NCI-H69 (cell line): ENCODE measurements around the gene PHOX2A.
"Not testable (repeated sequence)": the region's sequence is repeated elsewhere in the genome, so short reads cannot be mapped to it uniquely, and the experiment has no call there.

Experiments used
- DNase-seq: peaks from one replicate; lab custom pipeline; 2025; lab: John Stamatoyannopoulos, UW

Gene PHOX2A

DNA sequence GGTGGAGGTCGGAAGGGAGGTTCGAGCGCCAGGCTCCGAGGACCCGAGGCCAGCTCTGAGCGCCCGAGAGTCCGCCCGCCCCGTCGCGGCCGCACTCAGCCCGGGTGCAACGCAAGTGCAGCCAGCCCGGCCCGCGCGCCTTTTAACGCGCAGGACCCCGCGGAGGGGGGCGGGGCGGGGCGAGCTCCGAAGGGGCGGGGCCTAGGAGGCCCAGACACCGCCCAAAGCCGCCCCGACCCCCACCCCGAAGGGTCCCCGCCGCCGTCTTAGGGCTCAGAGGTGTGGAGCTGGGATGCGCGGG, at the start of gene PHOX2A:
TSS of gene PHOX2A (minus strand) at position 117 of the 301 bp plus-strand sequence. CDS start 172 bp downstream, outside the sequence.
- DNase-seq, result no peak

DNA sequence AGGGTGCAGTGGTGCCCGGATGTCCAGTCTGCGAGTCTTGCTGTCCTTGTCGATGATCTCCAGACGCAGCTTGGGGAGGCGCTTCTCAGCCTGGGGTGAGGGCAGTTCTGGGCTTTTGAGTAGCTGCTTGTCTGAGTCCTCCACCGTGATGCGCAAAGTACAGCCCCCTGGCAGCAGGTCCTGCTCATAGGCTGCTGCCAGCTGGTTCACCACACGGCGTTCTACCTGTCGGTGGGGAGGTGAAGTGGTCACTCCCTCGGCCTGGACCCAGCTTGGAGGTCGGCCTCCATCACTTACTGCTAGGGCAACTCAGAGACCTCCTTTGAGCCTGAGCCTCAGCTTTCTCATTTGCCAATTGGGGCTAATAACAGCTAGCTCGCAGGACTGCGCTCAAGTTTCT, 49.4 kb upstream of the PHOX2A start:
- no peak for DNase-seq

DNA sequence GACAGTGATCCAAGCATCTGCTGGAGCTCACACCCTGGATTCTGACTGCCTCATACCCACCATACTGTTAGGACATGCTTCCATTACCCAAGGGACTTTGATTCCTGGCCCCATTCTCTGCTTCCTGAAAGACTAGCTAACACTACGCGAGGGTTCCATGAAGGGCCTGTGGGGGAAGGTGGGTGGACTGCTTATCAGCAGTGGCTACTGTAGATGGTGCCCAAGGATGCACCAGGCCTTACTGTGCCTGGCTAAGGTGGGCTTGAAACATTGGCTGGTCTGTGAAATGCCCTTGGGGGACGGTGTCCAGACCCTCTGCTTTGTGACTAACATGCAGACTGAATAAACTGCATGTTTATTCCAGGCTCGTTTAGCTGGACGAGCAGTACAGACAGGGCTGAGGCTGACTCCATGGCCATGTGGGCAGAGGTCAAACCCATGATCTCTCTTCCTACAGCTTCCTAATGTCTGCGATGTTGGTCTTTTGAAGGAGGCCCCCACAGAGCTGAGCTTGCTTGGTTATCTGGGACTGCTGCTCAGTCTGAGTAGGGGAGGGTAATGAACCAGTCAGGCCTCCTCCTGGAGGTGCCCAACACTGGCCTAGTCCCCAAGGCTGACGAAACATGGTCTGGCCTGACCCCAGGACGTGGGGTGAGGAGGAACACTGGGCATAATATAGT, 48.3 kb upstream of the PHOX2A start:
- DNase-seq, result no peak

DNA sequence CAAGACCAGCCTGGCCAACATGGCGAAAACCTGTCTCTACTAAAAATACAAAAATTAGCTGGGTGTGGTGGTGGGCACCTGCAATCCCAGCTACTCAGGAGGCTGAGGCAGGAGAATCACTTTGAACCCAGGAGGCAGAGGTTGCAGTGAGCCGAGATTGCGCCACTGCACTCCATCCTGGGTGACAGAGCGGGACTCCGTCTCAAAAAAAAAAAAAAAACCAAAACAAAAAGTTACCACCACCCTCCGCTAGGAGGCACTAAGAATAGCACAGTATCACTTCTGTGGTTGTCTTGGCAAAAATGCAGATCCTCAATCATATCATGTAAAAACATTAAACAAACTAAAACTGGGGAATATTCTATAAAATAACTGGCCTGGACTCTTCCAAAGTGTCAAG, 46.8 kb upstream of the PHOX2A start:
- DNase-seq, result not testable (repeated sequence)

DNA sequence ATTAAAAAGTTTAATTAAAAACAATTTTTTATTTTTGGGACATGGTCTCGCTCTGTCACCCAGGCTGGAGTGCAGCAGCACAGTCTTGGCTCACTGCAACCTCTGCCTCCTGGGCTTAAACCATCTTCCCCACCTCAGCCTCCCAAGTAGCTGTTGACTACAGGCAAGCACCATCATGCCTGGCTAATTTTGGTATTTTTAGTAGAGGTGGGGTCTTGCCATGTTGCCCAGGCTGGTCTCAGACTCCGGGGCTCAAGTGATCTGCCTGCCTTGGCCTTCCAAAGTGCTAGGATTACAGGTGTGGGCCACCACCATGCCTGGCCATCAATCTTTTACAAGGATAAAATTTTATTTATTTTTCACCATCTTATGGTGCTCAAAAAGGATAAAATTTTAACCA, 43.3 kb upstream of the PHOX2A start:
- DNase-seq, result no peak

DNA sequence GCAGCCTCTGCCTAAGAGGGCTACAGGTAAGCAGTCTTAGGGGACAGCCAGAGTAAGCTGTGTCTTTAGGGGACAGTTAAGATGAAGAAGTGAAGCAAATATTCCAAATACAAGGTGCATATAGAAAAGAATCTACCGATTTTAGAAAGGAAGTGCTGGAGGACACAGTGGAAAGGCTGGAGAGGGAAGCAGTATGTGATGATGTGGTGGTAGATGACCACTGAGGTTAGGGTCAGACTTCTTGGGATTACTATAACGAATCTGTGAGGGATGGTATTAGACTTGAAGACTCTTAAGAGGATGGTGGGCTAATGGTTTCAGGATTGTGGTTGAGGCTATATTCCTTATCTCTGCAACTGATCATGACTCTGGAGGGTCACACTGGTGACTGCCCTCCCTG, 40.0 kb upstream of the PHOX2A start:
- no peak for DNase-seq

DNA sequence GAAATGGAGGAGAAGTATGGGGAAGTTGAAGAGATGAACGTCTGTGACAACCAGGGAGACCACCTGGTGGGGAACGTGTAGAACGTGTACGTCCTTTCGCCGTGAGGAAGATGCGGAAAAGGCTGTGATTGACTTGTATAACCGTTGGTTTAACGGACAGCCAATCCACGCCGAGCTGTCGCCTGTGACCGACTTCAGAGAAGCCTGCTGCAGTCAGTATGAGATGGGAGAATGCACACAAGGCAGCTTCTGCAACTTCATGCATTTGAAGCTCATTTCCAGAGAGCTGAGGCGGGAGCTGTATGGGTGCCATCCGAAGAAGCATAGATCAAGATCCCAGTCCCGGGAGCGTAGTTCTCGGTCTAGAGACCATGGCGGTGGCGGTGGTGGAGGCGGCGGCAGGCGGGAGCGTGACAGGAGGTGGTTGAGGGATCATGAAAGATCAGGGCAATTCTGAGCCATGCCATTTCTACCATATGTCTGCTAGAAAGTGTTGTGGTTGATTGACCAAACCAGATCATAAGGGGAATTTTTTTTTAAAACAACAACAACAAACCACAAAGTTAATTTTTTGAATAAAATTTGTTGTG, 36.8 kb upstream of the PHOX2A start:
- DNase-seq, result no peak

DNA sequence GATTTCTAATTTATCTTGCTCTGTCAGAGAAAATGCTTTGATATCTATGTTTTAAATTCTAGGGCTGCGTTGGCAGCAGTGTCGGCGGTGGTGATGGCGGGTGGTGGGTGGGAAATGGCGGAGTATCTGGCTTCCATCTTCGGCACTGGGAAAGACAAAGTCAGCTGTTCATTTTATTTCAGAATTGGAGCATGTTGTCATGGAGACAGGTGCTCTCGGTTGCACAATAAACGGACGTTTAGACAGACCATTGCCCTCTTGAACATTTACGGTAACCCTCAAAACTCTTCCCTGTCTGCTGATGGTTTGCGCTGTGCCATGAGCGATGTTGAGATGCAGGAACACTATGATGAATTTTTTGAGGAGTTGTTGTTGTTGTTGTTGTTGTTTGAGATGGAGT, 36.1 kb upstream of the PHOX2A start:
- no peak for DNase-seq

DNA sequence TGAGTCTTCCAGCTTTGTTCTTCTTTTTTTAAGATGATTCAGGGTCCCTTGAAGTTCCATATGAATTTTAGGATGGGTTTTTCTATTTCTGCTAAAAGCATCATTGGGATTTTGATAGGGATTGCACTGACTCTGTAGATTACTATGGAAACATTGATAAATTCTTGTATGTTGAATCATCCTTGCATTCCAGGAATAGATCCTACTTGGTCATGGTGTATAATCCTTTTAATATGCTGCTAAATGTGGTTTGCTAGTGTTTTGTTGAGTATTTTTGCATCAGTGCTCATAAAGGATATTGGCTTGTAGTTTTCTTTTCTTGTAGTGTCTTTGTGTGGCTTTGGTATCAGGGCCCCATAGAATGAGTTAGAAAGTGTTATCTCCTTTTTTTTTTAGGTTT, 34.9 kb upstream of the PHOX2A start:
- DNase-seq, result no peak

DNA sequence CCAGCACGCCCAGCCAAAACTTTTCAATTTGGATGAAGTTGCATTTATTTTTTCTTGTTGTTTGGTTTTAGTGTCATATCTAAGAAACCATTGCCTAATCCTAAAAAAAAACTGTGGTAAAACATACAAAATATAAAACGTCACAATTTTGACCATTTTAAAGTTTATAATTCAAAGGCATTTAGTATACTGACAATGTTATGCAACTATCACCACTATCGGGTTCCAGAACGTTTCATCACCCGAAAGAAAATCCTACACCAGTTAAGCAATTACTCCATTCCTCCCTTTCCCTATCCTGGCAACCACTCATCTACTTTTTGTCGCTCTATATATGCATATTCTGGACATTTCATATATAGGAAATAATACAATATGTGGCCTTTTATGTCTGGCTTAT, 30.5 kb upstream of the PHOX2A start:
- no peak for DNase-seq

DNA sequence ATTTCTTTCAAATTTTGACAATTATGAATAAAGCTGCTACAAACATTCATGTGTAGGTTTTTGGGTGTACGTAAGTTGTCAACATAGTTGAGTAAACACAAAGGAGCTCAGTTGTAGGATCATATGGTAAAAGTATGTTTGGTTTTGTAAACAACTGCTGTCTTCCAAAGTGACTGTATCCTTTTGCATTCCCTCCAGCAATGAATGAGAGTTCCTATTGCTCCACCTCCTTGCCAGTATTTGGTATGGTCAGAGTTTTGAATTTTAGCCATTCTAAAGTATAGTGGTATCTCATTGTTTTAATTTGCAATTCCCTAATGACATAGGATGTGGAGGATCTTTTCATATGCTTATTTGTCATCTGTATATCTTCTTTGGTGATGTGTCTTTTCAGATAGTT, 28.0 kb upstream of the PHOX2A start:
- no peak for DNase-seq

DNA sequence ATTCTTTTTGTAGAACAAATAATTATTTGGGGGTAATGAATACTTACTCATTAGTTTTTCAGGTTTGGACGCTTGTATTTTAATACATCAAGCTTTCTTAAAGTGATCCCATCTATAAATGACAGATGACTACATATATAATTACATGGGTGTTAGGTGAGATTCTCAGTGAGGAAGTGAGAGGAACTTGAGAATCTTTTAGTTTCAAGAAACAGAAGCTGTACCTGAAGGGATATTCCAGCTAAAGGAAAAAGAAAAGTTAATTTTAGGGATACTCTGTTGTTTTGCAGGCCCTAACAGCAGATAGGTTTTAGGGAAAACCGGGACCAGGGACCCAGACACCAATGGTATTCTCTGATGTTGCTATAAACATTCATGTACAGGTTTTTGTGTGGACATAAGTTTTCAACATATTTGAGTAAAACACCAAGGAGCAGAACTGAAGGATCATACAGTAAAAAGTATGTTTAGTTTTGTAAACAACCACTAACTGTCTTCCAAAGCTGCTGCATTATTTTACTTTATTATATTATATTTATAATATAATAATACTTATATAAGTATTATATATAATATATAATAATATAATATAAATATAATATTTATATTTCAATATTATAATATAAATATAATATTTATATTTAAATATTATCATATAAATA, 24.1 kb upstream of the PHOX2A start:
- DNase-seq, result no peak

DNA sequence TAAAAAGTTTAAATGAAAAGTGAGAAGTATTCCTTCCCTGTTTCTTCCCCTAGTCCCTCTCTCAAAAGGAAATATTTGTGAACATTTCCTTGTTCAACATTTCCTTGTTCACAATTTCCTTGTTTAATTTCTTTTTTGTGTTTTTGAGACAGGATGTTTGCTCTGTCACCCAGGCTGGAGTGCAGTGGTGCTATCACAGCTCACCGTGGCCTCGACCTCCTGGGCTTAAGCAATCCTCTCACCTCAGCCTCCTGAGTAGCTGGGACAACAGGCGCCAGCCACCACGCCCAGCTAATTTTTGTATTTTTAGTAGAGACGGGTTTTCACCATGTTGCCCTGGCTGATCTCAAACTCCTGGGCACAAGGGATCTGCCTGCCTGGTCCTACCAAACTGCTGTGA, 23.0 kb upstream of the PHOX2A start:
- not testable (repeated sequence) for DNase-seq

DNA sequence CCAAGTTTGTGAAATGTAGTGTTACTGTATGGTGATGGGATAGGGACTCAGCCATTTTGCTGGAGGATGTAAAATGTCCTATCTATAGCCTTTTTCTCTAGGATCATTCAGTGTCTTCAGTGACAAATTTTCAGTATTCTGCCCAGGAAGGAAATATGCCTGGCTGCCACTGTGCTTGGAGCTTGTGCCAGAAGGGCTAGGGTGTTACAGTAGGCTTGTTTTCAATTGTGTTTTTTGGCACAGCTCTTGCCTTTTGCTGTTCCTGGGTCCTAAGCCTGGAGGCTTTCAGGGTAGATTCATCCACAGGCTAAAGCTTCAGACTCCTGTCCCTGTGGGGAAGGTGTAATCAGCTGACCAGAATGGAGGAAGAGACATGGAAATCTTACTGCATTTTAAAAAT, 22.0 kb upstream of the PHOX2A start:
- peak; percentile 15 for DNase-seq

DNA sequence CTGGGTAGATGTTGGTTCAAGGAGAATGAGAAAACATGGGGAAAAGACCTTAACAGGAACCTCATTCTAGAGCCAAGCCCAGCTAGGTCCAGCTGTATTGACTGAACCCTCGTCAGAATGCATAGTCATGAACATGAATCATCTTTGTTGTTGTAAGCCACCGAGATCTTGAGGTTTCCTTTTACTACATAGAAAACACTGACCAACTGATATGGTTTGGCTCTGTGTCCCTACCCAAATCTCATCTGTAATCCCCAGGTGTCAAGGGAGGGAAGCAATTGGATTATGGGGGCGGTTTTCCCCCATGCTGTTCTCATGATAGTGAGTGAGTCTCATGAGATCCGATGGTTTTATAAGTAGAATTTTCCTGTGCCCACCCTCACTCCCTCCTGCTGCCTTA, 19.4 kb upstream of the PHOX2A start:
- DNase-seq, result no peak

DNA sequence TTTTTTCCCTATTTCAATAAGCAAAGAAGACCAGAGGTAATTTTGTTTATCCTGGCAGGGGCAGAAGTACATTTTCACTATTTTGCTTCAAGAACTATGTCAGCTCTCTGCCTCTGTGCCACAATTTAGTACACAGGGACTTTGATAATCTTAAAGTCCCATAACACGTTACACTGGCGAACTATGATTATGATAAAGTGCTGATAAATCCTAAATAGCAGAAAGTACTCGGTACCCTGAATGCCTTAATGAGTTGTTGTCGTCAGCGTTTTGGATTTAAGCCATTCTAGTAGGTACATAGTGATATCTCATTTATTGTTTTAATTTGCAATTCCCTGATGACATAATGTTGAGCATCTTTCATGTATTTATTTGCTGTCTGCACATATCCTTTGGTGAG, 16.6 kb upstream of the PHOX2A start:
- no peak for DNase-seq

DNA sequence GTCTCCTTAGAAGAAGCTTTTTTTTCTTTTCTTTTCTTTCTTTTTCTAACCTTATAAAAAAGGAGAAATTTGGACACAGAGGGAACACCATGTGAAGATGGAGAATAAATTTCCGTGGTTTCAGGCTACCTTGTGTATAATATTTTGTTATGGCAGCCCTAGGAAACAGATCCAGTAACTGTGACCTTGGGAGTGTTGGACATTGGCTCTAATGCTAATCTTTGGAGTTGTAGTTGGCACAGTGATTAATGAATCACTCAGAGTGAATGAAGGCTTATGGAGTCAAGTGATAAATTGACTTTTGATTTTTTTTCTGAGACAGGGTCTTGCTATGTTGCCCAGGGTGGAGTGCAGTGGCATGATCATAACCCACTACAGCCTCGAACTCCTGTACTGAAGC, 15.5 kb upstream of the PHOX2A start:
- no peak for DNase-seq

DNA sequence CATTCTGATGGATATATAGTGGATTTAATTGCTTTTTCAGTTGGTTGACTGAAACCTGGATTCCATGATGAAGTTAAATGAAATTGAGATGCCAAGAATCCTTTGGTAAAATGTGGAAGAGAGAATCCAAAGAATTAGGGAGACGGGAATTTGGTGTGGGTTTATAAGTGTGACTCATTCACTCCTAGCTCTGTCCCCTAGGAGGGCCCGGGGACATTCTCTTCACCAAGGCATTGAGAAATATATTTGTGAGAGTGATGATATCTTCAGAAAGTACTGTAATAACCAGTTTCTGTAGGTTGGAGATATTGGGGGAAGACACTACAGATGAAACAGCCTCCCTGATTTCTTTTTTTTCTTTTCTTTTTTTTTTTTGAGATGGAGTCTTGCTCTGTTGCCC, 13.6 kb upstream of the PHOX2A start:
- DNase-seq, result no peak

DNA sequence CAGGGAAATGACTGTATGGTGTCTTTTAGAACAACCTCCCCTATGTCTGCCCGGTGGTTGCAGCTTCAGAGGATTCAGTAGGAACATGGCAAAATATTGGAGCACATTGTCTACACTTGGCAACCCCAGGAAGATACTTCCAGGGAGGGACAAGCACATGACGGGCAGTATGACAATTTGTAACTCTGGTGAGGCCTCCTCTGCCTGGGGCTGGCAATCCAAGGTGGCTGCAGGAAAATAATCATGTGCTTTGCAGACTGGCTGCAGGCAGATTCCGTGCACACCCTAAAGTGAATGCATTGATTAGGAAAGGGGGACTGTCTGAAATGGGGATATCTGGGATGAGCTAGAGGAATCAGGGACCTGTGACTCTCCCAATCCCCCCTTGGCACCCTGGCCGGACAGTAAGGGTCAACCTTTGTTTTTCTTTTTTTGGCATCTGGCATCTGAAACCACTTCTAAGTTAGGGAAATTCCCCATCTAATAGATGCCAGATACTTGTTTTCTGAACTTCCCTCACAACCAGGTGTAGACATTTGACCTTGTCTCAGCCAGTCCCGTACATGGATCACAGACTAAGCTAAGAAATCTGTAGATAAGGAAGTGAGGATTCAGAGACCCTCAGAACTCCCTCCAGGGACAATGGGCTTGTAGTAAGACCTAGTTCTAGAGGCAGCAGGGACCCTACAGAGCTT, 10.5 kb upstream of the PHOX2A start:
- no peak for DNase-seq

DNA sequence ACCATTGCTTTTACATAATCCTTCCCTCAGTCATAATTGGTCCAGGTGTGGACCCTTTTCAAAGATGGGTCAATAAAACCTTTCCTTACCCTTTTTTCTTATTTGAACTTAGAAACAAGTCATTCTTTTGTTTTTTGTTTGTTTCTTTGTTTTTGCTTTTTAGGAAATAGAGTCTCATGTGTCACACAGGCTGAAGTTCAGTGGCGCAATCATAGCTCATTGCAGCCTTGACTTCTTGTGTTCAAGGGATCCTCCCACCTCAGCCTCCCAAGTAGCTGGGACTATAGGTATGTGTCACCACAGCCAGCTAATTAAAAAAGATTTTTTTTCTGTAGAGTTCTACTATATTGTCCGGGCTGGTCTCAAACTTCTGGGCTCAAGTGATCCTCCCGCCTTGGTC, 9.4 kb upstream of the PHOX2A start:
- DNase-seq, result no peak

DNA sequence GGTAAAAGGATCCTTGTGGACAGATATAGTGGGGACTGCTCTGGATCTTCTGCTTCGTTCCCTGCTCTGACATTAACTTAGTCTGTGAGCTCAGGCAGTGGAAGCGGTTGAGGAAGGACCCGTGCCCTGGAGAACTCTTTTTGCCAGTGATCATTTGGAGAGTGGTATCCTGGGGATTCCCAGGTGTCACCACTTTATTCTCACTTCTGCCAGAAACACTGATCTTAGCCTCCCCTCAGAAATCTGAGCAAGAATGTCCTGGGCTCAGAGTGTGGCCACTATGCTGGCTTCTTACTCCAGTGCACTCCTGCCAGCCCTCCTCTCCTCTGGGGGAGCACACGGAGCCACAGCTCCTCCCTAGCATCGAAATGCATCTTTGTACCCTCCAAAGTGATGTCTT, 7.6 kb upstream of the PHOX2A start:
- no peak for DNase-seq

DNA sequence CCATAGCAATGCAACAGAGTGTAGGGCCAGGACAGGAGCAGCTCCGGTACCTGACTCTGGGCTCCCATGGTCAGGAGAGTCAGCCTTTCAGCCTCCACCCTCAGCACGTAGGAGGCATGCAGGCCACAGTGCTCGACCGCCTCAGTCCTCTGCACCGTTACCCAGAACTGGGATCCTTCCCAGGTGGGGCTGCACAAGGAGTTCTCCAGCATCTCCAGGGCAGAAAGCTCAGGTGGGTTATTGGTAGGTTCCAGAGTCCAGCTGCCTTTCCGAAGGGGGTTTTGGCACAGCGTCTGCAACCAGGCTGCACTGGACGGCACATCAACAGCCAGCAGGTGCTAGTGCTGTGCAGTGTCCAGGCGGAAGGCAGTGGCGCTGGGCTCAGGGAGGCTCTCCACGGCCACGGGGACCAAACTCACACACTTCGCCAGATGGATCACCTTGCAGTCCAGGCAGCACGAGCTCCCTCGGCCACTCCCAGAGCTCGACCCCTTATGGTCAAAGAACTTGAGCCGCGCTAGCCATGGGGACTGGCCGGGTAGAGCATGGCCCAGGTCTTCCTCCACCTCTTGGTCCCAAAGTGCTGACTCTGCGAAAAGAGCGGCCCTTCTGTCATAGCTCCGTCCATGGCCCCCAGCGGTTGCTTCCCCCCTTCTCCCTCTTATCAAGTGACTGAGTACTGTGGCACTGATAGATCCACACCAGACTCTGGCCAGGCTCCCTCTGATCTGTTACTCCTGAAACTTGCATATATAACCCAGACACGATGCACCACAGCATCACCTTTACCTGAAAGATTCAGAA, 6.9 kb upstream of the PHOX2A start:
- DNase-seq, result no peak
